Measurements from ENCODE around the gene CACNA1G. TPM values are rescaled to one million over a fixed set of nuclear protein-coding genes. Genes with fewer than 3 reads are reported as not detected.

Gene CACNA1G
- polyA plus RNA-seq, 1 donor (not counting 4 experiments of a cell fraction or from before 2014, with no cell fraction given): 0.07 TPM

DNA sequence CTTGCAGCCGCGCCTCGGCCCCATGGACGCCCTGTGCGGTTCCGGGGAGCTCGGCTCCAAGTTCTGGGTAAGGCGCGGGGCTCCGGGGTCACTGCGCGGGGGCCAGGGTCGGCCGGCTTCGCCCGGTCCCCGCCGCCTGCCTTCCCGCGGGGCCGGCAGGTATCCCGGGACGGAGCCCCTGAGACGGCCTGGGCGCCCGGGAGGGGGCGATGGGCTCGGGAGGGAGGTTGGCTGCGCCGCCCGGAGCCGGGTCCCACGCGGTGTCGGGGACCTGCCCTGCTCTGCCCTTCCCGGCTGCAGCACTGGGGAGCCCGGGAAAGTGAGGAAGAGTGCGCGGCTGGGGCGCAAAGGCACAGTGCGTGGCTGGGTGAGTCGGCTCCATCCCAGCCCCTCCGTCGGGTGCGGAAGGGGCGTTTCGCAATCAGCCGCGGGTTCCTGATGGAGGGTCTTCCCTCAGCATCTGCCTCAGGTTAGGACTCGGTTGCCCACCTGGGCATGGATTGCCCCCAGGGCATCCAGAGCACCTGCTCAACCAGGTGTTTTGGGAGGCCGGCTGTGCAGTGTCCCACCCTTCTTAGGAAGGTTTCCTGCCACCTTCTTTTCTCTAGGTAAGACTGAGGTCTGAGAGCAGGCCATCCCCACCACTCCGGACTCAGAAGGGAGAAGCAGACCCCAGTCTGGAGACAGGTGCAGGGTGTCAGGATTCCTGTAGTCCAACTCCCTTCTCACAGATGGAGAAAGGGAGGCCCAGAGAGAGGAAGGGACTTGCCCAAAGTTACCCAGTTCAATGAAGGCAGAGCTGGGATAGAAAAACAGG is 74.6 kb downstream of the CACNA1G start:
- no peaks in the 10 kb centered on the region for H3K9me1 ChIP-seq (ENCODE audit: control insufficient read depth, extremely low read depth, insufficient read depth, low read length)
- no peaks in the 10 kb centered on the region for H3K9me3 ChIP-seq (ENCODE audit: control insufficient read depth, low read depth, low read length)
- H2AFZ ChIP-seq (ENCODE audit: control insufficient read depth, low read length): peak overlapping the region; percentile 38
- H3K27ac ChIP-seq (ENCODE audit: control insufficient read depth, insufficient read depth, low read length): peak overlapping the region; percentile 71
- DNase-seq (ENCODE audit: low read depth, low spot score): no peak
- H3K9ac ChIP-seq (ENCODE audit: control insufficient read depth, extremely low read depth, insufficient read depth, low read length): peak overlapping the region; percentile 77
- H3K36me3 ChIP-seq (ENCODE audit: control insufficient read depth in 2 of 2, extremely low read depth in 1 of 2, insufficient read depth in 2 of 2, low read length in 2 of 2): no peaks in the 10 kb centered on the region
- dilution Hi-C loops (cut with MboI; ENCODE audit: extremely low pct_ligation_motif_present, low sequenced_read_pairs): no loop called here
- no peak for TF ChIP-seq EZH2 (IDR thresholded peaks at IDR 0.05; ENCODE audit: low read length)
- no peak for TF ChIP-seq CTCF (optimal IDR thresholded peaks at IDR 0.05 in 1 of 3, IDR thresholded peaks at IDR 0.05 in 1 of 3, conservative IDR thresholded peaks at IDR 0.05 in 1 of 3; ENCODE audit: extremely low read depth in 1 of 3, insufficient read depth in 2 of 3, low read length in 3 of 3)
- peaks cover 52% of the 10 kb centered on the region for H3K4me1 ChIP-seq (ENCODE audit: control insufficient read depth, extremely low read depth, insufficient read depth, low read length)
- peak overlapping the region; percentile 61 to 90 (median 72) for H3K4me3 ChIP-seq (ENCODE audit: control insufficient read depth in 2 of 3, extremely low read depth in 1 of 3, insufficient read depth in 2 of 3, low read depth in 1 of 3, low read length in 3 of 3)
- FAIRE-seq: no peak
- no peaks in the 10 kb centered on the region for H4K20me1 ChIP-seq (ENCODE audit: control insufficient read depth, extremely low read depth, insufficient read depth, low read length)
- H3K4me2 ChIP-seq (ENCODE audit: control insufficient read depth, extremely low read depth, insufficient read depth, low read depth, low read length): peak overlapping the region; percentile 96
- H3K27me3 ChIP-seq (ENCODE audit: control insufficient read depth, extremely low read depth, insufficient read depth, low read length): no peaks in the 10 kb centered on the region
- peaks cover 27% of the 10 kb centered on the region for H3K79me2 ChIP-seq (ENCODE audit: control insufficient read depth, insufficient read depth, low read length)

- Histone ChIP-seq H3K4me1 (ENCODE audit: control insufficient read depth, extremely low read depth, insufficient read depth, low read length) (peaks cover 57% of the 10 kb centered on the region), H3K9me1 (ENCODE audit: control insufficient read depth, extremely low read depth, insufficient read depth, low read length) (no peaks in the 10 kb centered on the region), H4K20me1 (ENCODE audit: control insufficient read depth, extremely low read depth, insufficient read depth, low read length) (no peaks in the 10 kb centered on the region), H2AFZ (ENCODE audit: control insufficient read depth, low read length) (no peak overlapping the region), H3K9me3 (ENCODE audit: control insufficient read depth, low read depth, low read length) (no peaks in the 10 kb centered on the region), H3K79me2 (ENCODE audit: control insufficient read depth, insufficient read depth, low read length) (peaks cover 31% of the 10 kb centered on the region), H3K36me3 (ENCODE audit: control insufficient read depth in 2 of 2, extremely low read depth in 1 of 2, insufficient read depth in 2 of 2, low read length in 2 of 2) (no peaks in the 10 kb centered on the region), H3K27me3 (ENCODE audit: control insufficient read depth, extremely low read depth, insufficient read depth, low read length) (no peaks in the 10 kb centered on the region), H3K4me2 (ENCODE audit: control insufficient read depth, extremely low read depth, insufficient read depth, low read depth, low read length) (peak overlapping the region; percentile 96), H3K9ac (ENCODE audit: control insufficient read depth, extremely low read depth, insufficient read depth, low read length) (peak overlapping the region; percentile 77), H3K27ac (ENCODE audit: control insufficient read depth, insufficient read depth, low read length) (peak overlapping the region; percentile 71), H3K4me3 (ENCODE audit: control insufficient read depth in 2 of 3, extremely low read depth in 1 of 3, insufficient read depth in 2 of 3, low read depth in 1 of 3, low read length in 3 of 3) (peak overlapping the region; percentile 61 to 90 (median 72))
- FAIRE-seq (no peak), DNase-seq (ENCODE audit: low read depth, low spot score) (no peak)
- dilution Hi-C loops (cut with MboI; ENCODE audit: extremely low pct_ligation_motif_present, low sequenced_read_pairs): no loop called here
- no peak for TF ChIP-seq EZH2 (IDR thresholded peaks at IDR 0.05; ENCODE audit: low read length)
- TF ChIP-seq CTCF (optimal IDR thresholded peaks at IDR 0.05 in 1 of 3, IDR thresholded peaks at IDR 0.05 in 1 of 3, conservative IDR thresholded peaks at IDR 0.05 in 1 of 3; ENCODE audit: extremely low read depth in 1 of 3, insufficient read depth in 2 of 3, low read length in 3 of 3): no peak
Observed at GRCh38 chr17:50635732-50635981, 75.1 kb downstream of the CACNA1G start.
